ENCODE data around the gene KANTR.

DNA sequence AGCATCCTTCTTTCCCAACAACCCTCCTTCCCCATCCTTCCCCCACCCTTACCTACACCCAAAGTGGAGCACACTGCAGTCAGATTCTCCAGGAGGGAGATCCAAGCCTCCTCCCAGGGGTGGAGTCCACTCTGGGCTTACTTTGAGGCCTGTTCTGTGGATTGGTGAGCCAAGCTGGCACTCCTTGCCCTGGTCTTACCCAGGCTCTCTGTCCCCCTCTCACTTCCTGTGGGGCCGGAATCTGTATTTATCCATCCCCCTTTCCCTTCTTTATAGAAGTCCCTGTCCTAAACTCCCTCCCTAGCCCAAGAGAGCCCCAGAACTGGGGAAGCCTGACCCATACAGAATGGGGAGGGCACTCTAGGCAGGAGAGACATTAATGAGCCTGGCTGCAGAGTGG, 15.0 kb upstream of the KANTR start:
- TF ChIP-seq EZH2 (optimal IDR thresholded peaks at IDR 0.05; ENCODE audit: low read depth, low read length) (no peak), CTCF (IDR thresholded peaks at IDR 0.05; ENCODE audit: low read length) (no peak), EZH2phosphoT487 (IDR thresholded peaks at IDR 0.05; ENCODE audit: low read length) (no peak)

Measured in MM.1S (cell line).